Esophagus muscularis mucosa (tissue), 4 donors: ENCODE data around the gene NDUFV3. TPM values are rescaled to one million over a fixed set of nuclear protein-coding genes. Genes with fewer than 3 reads are reported as not detected.
"Not testable (repeated sequence)": the region's sequence is repeated elsewhere in the genome, so short reads cannot be mapped to it uniquely, and the experiment has no call there.

Experiments
- DNase-seq: peaks from one replicate; pipeline ENCODE4 v3.0.0-alpha.2; 2017; ENCODE audit errors: extremely low spot score
- H3K27ac ChIP-seq, 4 donors: fragments of 200-600 bp; sonication (generic); replicated peaks in 1 of 4; 1 replicate in 3 of 4; 2 replicates in 1 of 4; pipeline ENCODE4 v1.5.1; 2016 to 2019; ENCODE audit warnings: mild to moderate bottlenecking in 1 of 4
- H3K27me3 ChIP-seq, 4 donors: fragments of 200-600 bp; sonication (generic); one replicate each; pipeline versions ENCODE4 v1.5.1 to v1.6.0; 2016 to 2019
- H3K36me3 ChIP-seq, 4 donors: fragments of 200-600 bp; sonication (generic); one replicate each; pipeline ENCODE4 v1.5.1; 2016 to 2019
- H3K4me1 ChIP-seq, 4 donors: fragments of 200-600 bp; sonication (generic); one replicate each; pipeline ENCODE4 v1.5.1; 2016 to 2019
- H3K4me3 ChIP-seq, 4 donors: fragments of 200-600 bp; sonication (generic); 1 replicate in 2 of 4; 2 replicates in 2 of 4; pipeline ENCODE4 v1.5.1; 2016 to 2019; ENCODE audit warnings: mild to moderate bottlenecking in 4 of 4, moderate library complexity in 1 of 4
- H3K9me3 ChIP-seq, 4 donors: fragments of 200-600 bp; sonication (generic); 1 replicate in 3 of 4; 2 replicates in 1 of 4; pipeline ENCODE4 v1.5.1; 2016 to 2019
- CTCF ChIP-seq, 3 experiments: fragments of 200-600 bp in 2 of 3; fragments of 450-650 bp in 1 of 3; sonication (generic) in 2 of 3; IDR thresholded peaks; one replicate each; pipeline ENCODE4 v1.5.1; 2017 to 2019; ENCODE audit warnings: antibody characterized with exemption in 3 of 3, mild to moderate bottlenecking in 2 of 3, moderate library complexity in 1 of 3
- EP300 ChIP-seq: sonication (generic); formaldehyde crosslinking; IDR thresholded peaks from one replicate; pipeline ENCODE4 v1.6.1; 2017; ENCODE audit warnings: antibody characterized with exemption
- POLR2A ChIP-seq: fragments of 450-650 bp; IDR thresholded peaks from one replicate; pipeline ENCODE4 v1.6.1; 2017; ENCODE audit warnings: antibody characterized with exemption, moderate library complexity, mild to moderate bottlenecking, low read depth
- POLR2AphosphoS5 ChIP-seq, 2 donors: sonication (generic); formaldehyde crosslinking; IDR thresholded peaks; one replicate each; pipeline ENCODE4 v1.6.1; 2017; ENCODE audit warnings: antibody characterized with exemption in 2 of 2
- WGBS: methylation state at CpG from one replicate; pipeline ENCODE4 v1.1.5; 2018; 5-methylcytosine and 5-hydroxymethylcytosine counted together
- intact Hi-C: fragments of 100-400 bp; cut with DNase I; formaldehyde crosslinking; loops from one replicate; pipeline ENCODE4 v1.15.1; 2023
- small RNA-seq, 3 donors: library from RNA; depleted of rRNA; stranded (forward); fragments of <200 nt; gene quantifications; one replicate each; pipeline ENCODE3, GENCODE V24; 2016
- total RNA-seq, 4 donors: library from RNA; depleted of rRNA; stranded (reverse); fragments of >200 nt; gene quantifications; one replicate each; pipeline versions ENCODE4 v1.1.0 to v1.2.1, GENCODE V29; 2016

NDUFV3 gene
- total RNA-seq, 4 donors from 2014 or later, result 56.7 to 102 (median 74.1) TPM

- TF ChIP-seq CTCF (IDR thresholded peaks at IDR 0.05), result no peak
- no peak for TF ChIP-seq POLR2AphosphoS5 (IDR thresholded peaks at IDR 0.05)
- no peak for TF ChIP-seq EP300
- no peak for TF ChIP-seq POLR2A
- Histone ChIP-seq H3K4me1 (no peaks in the 10 kb centered on the region), H3K4me3 (no peak overlapping the region), H3K27me3 (no peaks in the 10 kb centered on the region), H3K27ac (no peak overlapping the region), H3K36me3 (no peaks in the 10 kb centered on the region), H3K9me3 (no peaks in the 10 kb centered on the region)
- 87% methylated on average over 13 of the region's 13 CpGs for WGBS
- DNase-seq, result no peak
- intact Hi-C loops, result no loop called here
Measured at GRCh38 chr21:42956824-42957630, 63.9 kb downstream of the NDUFV3 start.

GRCh38 chr21:42958122-42958521, 65.0 kb downstream of the NDUFV3 start:
- H3K4me3 ChIP-seq, intact Hi-C loops, H3K27ac ChIP-seq, H3K36me3 ChIP-seq, H3K9me3 ChIP-seq, H3K27me3 ChIP-seq, H3K4me1 ChIP-seq, DNase-seq: not testable (repeated sequence)
- WGBS, result 86% methylated on average over 6 of the region's 6 CpGs

GRCh38 chr21:42959728-42960127, 66.6 kb downstream of the NDUFV3 start:
- WGBS, result 88% methylated on average over 3 of the region's 3 CpGs
- intact Hi-C loops, result no loop called here
- Histone ChIP-seq H3K27ac (no peak overlapping the region), H3K27me3 (no peaks in the 10 kb centered on the region), H3K9me3 (no peaks in the 10 kb centered on the region), H3K4me1 (no peaks in the 10 kb centered on the region), H3K36me3 (no peaks in the 10 kb centered on the region), H3K4me3 (no peak overlapping the region)
- TF ChIP-seq POLR2A (no peak), EP300 (no peak), POLR2AphosphoS5 (IDR thresholded peaks at IDR 0.05) (no peak), CTCF (IDR thresholded peaks at IDR 0.05) (no peak)
- no peak for DNase-seq

GRCh38 chr21:42962380-42963007, 69.4 kb downstream of the NDUFV3 start:
- Histone ChIP-seq H3K27ac (no peak overlapping the region), H3K4me1 (no peaks in the 10 kb centered on the region), H3K27me3 (no peaks in the 10 kb centered on the region), H3K4me3 (no peak overlapping the region), H3K9me3 (no peaks in the 10 kb centered on the region), H3K36me3 (no peaks in the 10 kb centered on the region)
- no peak for DNase-seq
- intact Hi-C loops, result no loop called here
- 74% methylated on average over 6 of the region's 6 CpGs for WGBS
- TF ChIP-seq POLR2A, result no peak
- no peak for TF ChIP-seq POLR2AphosphoS5 (IDR thresholded peaks at IDR 0.05)
- TF ChIP-seq CTCF (IDR thresholded peaks at IDR 0.05), result no peak
- no peak for TF ChIP-seq EP300

Small RNAs within 50 kb of the gene (small RNA-seq; reads per million reads assigned to genes)
- gene MIR5692B, result 0 reads per million in 3 donors

Other genes starting within 250 kb of the NDUFV3 start
- gene PDE9A, start 239.7 kb upstream of the NDUFV3 start, total RNA-seq, result 10 to 100 TPM; 29.2 to 68.4 (median 40.4) TPM
- gene WDR4, start 13.8 kb upstream of the NDUFV3 start, total RNA-seq, result 10 to 100 TPM in 1 of 4 donors, 1 to 10 TPM in 3; 5.8 to 10.1 (median 7.0) TPM
- not detected for gene ERVH48-1, start 32.3 kb downstream of the NDUFV3 start, total RNA-seq
- 10 to 100 TPM; 10.3 to 18.7 (median 14.3) TPM for gene PKNOX1, start 81.3 kb downstream of the NDUFV3 start, total RNA-seq
- 10 to 100 TPM in 3 of 4 donors, 1 to 10 TPM in 1; 9.1 to 22.5 (median 11.3) TPM for gene CBS, start 182.5 kb downstream of the NDUFV3 start, total RNA-seq
- gene U2AF1, start 214.3 kb downstream of the NDUFV3 start, total RNA-seq, result 10 to 100 TPM; 39.0 to 50.1 (median 45.1) TPM